ENCODE measurements around the gene CDH13.

CDH13 gene

DNA sequence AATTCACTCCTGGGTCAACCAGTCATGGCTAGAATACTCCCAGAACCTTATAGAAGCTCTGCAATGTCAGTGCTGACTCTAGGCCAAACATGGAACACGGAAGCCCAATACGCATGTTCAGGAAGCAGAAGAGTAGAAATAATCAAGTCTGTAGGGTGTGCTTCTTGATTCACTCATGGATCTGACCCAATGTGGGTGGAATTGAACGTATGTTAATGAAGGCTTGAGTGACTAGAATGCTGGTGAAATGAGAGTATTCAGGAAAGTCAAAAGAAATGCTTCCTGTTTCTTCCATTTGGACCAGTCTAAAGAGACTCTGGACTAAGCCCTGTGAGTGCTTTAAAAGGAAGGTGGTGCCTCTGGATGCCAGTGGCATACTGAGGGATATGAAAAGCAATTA lies 395.0 kb downstream of the CDH13 start:
- no peak overlapping the region for H3K4me3 ChIP-seq (ENCODE audit: low read depth, low read length)
- TF ChIP-seq CTCF (IDR thresholded peaks at IDR 0.05; ENCODE audit: control insufficient read depth, extremely low read depth, insufficient read depth) = no peak
- no peak for DNase-seq (ENCODE audit: low read depth)

- no peak for TF ChIP-seq CTCF (IDR thresholded peaks at IDR 0.05; ENCODE audit: control insufficient read depth, extremely low read depth, insufficient read depth)
- DNase-seq (ENCODE audit: low read depth) = no peak
- no peak overlapping the region for H3K4me3 ChIP-seq (ENCODE audit: low read depth, low read length)
Measured at GRCh38 chr16:83023011-83023410, 396.2 kb downstream of the CDH13 start.

- TF ChIP-seq CTCF (IDR thresholded peaks at IDR 0.05; ENCODE audit: control insufficient read depth, extremely low read depth, insufficient read depth) = no peak
- DNase-seq (ENCODE audit: low read depth) = no peak
- H3K4me3 ChIP-seq (ENCODE audit: low read depth, low read length) = no peak overlapping the region
Measured at GRCh38 chr16:83023640-83024039, 396.9 kb downstream of the CDH13 start.

DNA sequence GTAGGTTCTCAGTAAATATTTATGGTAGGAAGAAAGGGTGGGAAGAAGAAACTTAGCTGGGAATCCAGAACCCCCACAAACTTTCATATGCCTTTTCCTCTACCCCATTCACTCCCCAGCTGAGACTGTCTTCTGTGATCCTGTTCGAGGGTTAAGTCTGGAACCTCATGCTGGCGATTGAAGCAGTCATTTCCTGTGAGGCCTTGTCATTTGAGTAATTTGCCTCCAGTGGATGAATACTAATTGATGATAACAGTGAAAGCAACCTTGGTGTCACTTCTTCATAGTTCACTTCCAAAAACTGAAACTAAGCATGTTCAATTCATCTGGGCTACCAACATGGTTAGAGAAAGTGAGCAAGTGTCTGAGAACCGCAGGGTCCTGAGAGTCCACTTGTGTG lies 401.2 kb downstream of the CDH13 start:
- no peak overlapping the region for H3K4me3 ChIP-seq (ENCODE audit: low read depth, low read length)
- no peak for DNase-seq (ENCODE audit: low read depth)
- no peak for TF ChIP-seq CTCF (IDR thresholded peaks at IDR 0.05; ENCODE audit: control insufficient read depth, extremely low read depth, insufficient read depth)

DNA sequence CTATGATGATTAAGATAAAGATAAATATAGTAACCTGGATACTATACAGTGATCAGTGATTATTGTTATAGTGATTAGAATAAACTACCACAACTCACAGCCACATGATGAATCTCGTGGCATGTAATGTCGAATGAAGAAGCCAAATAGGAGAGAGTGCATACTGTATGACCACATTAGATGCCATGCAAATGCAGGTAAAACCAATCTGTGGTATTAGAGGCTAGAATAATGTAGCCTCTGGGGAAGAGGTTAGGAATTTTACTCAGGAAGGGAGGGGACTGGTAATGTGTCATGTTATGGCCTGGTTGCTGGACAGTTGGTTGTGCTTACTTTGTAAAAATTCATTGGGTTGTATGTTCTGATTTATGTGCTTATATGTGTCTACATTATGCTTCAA lies 402.7 kb downstream of the CDH13 start:
- no peak for DNase-seq (ENCODE audit: low read depth)
- TF ChIP-seq CTCF (IDR thresholded peaks at IDR 0.05; ENCODE audit: control insufficient read depth, extremely low read depth, insufficient read depth) = no peak
- H3K4me3 ChIP-seq (ENCODE audit: low read depth, low read length) = no peak overlapping the region

DNA sequence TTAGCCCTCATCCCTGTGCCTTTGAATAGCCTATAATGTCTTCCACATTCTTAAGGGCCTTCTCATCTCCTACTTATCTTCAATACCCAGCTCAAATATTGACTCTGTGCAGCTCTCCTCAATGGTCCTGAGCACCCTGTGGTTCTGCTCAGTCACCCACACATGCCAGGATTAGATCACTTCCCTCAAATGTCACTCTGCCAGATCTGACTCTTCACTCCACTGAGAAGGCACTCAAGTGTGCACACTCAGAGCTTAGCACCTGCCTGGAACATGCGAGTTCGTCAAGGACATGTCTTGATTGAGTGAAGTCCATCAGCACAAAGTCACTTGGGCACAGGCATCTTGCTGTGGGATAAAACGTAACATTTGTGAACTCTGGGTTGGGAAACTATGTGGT lies 404.8 kb downstream of the CDH13 start:
- TF ChIP-seq CTCF (IDR thresholded peaks at IDR 0.05; ENCODE audit: control insufficient read depth, extremely low read depth, insufficient read depth) = no peak
- no peak overlapping the region for H3K4me3 ChIP-seq (ENCODE audit: low read depth, low read length)
- no peak for DNase-seq (ENCODE audit: low read depth)

GRCh38 chr16:83037102-83037501 lies 410.3 kb downstream of the CDH13 start:
- DNase-seq (ENCODE audit: low read depth) = no peak
- no peak overlapping the region for H3K4me3 ChIP-seq (ENCODE audit: low read depth, low read length)
- TF ChIP-seq CTCF (IDR thresholded peaks at IDR 0.05; ENCODE audit: control insufficient read depth, extremely low read depth, insufficient read depth) = no peak

Measured in LNCaP clone FGC (cell line).